NT2/D1 (cell line): ENCODE results near the gene SLC25A13.

Experiments
- YY1 ChIP-seq: IDR thresholded peaks from 2 replicates; pipeline ENCODE4 v1.6.1; 2011; ENCODE audit not compliant: insufficient read length, insufficient read depth
- ZNF274 ChIP-seq: IDR thresholded peaks from 2 replicates; pipeline ENCODE4 v1.6.1; 2011; ENCODE audit warnings: mild to moderate bottlenecking, low read depth, low read length

DNA sequence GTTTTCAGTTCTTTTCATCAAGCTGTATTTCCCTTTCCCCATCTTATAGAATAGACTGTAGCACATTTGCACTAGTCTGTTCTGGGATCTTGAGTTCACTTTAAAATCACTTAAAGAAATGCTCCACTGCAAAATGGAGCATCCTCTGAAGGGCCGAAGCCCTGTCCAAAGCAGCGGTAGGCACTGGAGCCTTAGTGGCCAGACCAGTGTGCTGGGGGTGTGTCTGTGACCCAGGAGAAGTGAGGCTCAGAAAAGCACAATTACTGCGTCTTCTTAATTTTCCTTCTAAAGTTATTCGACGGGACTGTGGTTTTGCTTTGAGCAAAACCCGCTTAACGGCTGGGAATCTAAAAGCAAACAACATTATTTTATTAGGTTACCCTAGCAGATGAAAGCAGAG is 205.7 kb downstream of the SLC25A13 start:
- TF ChIP-seq ZNF274 (no peak), YY1 (no peak)
